ENCODE results near the gene DLGAP4. TPM values are rescaled to one million over a fixed set of nuclear protein-coding genes. Genes with fewer than 3 reads are reported as not detected.

DLGAP4 gene
- total and polyA plus RNA-seq, 10 of the 15 experiments (the other 5 are each of a cell fraction or from before 2014, with no cell fraction given) = 0.42 to 43.3 (median 19.0) TPM

DNA sequence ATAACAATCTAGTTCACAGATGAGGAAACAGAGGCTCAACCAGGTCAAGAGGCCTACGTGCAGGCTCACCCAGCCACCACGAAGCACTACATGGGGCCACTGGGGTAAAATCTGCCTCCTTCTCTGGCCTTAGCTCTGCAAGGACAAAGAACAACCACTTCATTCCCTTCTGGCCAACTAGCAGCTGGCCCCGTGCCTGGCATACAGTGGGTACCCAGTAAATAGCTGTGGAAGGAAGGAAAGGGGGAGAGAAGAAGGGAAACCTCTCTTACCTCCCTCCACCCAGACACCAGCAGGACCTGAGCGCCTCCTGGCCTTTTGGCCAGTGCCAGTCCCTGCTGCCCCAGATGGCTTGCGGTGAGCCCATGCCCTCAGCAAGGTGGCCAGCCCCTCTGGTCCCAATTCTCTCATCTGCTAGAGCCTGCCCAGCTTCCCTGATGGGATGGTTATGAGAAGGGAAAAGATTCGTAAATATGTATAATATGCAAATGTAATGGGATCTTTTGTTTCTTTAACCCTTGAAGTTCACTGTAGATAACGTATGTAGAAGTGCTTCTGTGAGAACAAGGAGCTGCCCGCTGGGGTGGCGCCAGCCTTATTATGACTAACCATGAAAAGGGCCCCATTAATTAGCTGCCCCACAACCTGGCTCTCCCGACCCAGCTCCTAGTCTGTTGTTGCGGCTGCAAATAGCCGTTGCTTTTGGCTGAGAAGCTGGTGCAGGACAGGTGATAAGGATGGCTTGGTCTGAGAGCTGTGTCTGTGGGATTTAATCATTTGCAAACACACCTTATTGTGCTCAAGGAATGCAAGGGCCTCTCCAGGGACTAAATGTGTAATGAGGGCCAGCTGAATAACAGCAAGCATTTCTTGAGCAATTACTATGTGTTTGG lies 62.0 kb downstream of the DLGAP4 start:
- Histone ChIP-seq H2AFZ (ENCODE audit: control insufficient read depth, low read depth, low read length) (no peak overlapping the region), H3K4me3 (no peak overlapping the region), H3K9ac (ENCODE audit: control insufficient read depth, insufficient read depth, low read length) (no peak overlapping the region), H4K20me1 (ENCODE audit: control insufficient read depth, insufficient read depth) (no peaks in the 10 kb centered on the region), H3K27me3 (replicated peaks in 1 of 2; ENCODE audit: control insufficient read depth in 2 of 2, insufficient read depth in 2 of 2, low read length in 1 of 2) (peaks cover under 1 to 6% of the 10 kb centered on the region in 2 experiments; a peak in 3 of 4 replicates), H3K9me3 (replicated peaks; ENCODE audit: control insufficient read depth, insufficient read depth, low read length) (no peaks in the 10 kb centered on the region), H3K4me2 (ENCODE audit: control insufficient read depth, insufficient read depth) (no peak overlapping the region), H3K79me2 (ENCODE audit: control insufficient read depth, insufficient read depth, low read length) (no peaks in the 10 kb centered on the region), H3K4me1 (ENCODE audit: control insufficient read depth, insufficient read depth, low read length) (no peaks in the 10 kb centered on the region), H3K27ac (ENCODE audit: control insufficient read depth, insufficient read depth) (no peak overlapping the region), H3K36me3 (ENCODE audit: control insufficient read depth in 2 of 2, insufficient read depth in 2 of 2, low read length in 1 of 2) (no peaks in the 10 kb centered on the region)
- ChIA-PET CTCF (interaction anchor here (1.4 kb wide), 1 partner anchor 32 kb away, joined by 4 read pairs; no protein-coding TSS in a partner anchor), SMC1A (ENCODE audit: uncharacterized antibody, unreplicated experiment) (no interaction called here), RAD21 (ENCODE audit: unreplicated experiment) (no interaction called here), POLR2A (no interaction called here)
- DNase-seq (ENCODE audit: low read depth, low spot score) (no peak), FAIRE-seq (no peak), ATAC-seq (no peak)
- in situ Hi-C loops (cut with MboI) = no loop called here
- WGBS (ENCODE audit: insufficient coverage, insufficient replicate concordance, low lambda C conversion rate, missing lambda C conversion rate) = 27% methylated on average over 12 of the region's 12 CpGs
- intact Hi-C loops (cut with micrococcal nuclease; ENCODE audit: unreplicated experiment) = no loop called here
- no TSS peak for BruUV-seq (replicated peaks)
- TF ChIP-seq, protein P1, sequence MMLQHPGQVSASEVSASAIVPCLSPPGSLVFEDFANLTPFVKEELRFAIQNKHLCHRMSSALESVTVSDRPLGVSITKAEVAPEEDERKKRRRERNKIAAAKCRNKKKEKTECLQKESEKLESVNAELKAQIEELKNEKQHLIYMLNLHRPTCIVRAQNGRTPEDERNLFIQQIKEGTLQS (IDR thresholded peaks at IDR 0.05; ENCODE audit: borderline replicate concordance, extremely low read depth, low read depth, low read length) = no peak
- no peak for TF ChIP-seq SMARCA5 (IDR thresholded peaks at IDR 0.05)
- TF ChIP-seq, protein P2, sequence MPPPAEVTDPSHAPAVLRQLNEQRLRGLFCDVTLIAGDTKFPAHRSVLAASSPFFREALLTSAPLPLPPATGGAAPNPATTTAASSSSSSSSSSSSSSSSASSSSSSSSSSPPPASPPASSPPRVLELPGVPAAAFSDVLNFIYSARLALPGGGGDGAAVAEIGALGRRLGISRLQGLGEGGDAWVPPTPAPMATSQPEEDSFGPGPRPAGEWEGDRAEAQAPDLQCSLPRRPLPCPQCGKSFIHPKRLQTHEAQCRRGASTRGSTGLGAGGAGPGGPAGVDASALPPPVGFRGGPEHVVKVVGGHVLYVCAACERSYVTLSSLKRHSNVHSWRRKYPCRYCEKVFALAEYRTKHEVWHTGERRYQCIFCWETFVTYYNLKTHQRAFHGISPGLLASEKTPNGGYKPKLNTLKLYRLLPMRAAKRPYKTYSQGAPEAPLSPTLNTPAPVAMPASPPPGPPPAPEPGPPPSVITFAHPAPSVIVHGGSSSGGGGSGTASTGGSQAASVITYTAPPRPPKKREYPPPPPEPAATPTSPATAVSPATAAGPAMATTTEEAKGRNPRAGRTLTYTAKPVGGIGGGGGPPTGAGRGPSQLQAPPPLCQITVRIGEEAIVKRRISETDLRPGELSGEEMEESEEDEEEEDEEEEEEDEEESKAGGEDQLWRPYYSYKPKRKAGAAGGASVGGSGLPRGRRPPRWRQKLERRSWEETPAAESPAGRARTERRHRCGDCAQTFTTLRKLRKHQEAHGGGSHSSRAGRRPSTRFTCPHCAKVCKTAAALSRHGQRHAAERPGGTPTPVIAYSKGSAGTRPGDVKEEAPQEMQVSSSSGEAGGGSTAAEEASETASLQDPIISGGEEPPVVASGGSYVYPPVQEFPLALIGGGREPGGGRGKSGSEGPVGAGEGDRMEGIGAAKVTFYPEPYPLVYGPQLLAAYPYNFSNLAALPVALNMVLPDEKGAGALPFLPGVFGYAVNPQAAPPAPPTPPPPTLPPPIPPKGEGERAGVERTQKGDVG (CRISPR knock-in tag; IDR thresholded peaks at IDR 0.05) = no peak
- no peak for TF ChIP-seq SP1 (IDR thresholded peaks at IDR 0.05; ENCODE audit: low read depth, low read length)
- TF ChIP-seq, protein P3, sequence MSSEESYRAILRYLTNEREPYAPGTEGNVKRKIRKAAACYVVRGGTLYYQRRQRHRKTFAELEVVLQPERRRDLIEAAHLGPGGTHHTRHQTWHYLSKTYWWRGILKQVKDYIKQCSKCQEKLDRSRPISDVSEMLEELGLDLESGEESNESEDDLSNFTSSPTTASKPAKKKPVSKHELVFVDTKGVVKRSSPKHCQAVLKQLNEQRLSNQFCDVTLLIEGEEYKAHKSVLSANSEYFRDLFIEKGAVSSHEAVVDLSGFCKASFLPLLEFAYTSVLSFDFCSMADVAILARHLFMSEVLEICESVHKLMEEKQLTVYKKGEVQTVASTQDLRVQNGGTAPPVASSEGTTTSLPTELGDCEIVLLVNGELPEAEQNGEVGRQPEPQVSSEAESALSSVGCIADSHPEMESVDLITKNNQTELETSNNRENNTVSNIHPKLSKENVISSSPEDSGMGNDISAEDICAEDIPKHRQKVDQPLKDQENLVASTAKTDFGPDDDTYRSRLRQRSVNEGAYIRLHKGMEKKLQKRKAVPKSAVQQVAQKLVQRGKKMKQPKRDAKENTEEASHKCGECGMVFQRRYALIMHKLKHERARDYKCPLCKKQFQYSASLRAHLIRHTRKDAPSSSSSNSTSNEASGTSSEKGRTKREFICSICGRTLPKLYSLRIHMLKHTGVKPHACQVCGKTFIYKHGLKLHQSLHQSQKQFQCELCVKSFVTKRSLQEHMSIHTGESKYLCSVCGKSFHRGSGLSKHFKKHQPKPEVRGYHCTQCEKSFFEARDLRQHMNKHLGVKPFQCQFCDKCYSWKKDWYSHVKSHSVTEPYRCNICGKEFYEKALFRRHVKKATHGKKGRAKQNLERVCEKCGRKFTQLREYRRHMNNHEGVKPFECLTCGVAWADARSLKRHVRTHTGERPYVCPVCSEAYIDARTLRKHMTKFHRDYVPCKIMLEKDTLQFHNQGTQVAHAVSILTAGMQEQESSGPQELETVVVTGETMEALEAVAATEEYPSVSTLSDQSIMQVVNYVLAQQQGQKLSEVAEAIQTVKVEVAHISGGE (CRISPR knock-in tag; IDR thresholded peaks at IDR 0.05) = no peak
- TF ChIP-seq PAX8 (IDR thresholded peaks at IDR 0.05) = no peak
- TF ChIP-seq HDAC6 (IDR thresholded peaks at IDR 0.05; ENCODE audit: unreplicated experiment) = no peak
- TF ChIP-seq MYB (IDR thresholded peaks at IDR 0.05; ENCODE audit: borderline replicate concordance, low read depth, low read length) = no peak
- TF ChIP-seq RCOR1 (conservative IDR thresholded peaks at IDR 0.05; ENCODE audit: low read depth, low read length) = no peak
- TF ChIP-seq, protein P4, sequence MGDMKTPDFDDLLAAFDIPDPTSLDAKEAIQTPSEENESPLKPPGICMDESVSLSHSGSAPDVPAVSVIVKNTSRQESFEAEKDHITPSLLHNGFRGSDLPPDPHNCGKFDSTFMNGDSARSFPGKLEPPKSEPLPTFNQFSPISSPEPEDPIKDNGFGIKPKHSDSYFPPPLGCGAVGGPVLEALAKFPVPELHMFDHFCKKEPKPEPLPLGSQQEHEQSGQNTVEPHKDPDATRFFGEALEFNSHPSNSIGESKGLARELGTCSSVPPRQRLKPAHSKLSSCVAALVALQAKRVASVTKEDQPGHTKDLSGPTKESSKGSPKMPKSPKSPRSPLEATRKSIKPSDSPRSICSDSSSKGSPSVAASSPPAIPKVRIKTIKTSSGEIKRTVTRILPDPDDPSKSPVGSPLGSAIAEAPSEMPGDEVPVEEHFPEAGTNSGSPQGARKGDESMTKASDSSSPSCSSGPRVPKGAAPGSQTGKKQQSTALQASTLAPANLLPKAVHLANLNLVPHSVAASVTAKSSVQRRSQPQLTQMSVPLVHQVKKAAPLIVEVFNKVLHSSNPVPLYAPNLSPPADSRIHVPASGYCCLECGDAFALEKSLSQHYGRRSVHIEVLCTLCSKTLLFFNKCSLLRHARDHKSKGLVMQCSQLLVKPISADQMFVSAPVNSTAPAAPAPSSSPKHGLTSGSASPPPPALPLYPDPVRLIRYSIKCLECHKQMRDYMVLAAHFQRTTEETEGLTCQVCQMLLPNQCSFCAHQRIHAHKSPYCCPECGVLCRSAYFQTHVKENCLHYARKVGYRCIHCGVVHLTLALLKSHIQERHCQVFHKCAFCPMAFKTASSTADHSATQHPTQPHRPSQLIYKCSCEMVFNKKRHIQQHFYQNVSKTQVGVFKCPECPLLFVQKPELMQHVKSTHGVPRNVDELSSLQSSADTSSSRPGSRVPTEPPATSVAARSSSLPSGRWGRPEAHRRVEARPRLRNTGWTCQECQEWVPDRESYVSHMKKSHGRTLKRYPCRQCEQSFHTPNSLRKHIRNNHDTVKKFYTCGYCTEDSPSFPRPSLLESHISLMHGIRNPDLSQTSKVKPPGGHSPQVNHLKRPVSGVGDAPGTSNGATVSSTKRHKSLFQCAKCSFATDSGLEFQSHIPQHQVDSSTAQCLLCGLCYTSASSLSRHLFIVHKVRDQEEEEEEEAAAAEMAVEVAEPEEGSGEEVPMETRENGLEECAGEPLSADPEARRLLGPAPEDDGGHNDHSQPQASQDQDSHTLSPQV (IDR thresholded peaks at IDR 0.05) = no peak
- TF ChIP-seq ZZZ3 (IDR thresholded peaks at IDR 0.05; ENCODE audit: control insufficient read depth, insufficient read length, low read depth) = no peak
- no peak for TF ChIP-seq TAF1 (IDR thresholded peaks at IDR 0.05; ENCODE audit: borderline replicate concordance, low read depth, low read length)

Measured in GM12878 (cell line).